ENCODE results near the gene PLEKHA8.

The PLEKHA8 gene

DNA sequence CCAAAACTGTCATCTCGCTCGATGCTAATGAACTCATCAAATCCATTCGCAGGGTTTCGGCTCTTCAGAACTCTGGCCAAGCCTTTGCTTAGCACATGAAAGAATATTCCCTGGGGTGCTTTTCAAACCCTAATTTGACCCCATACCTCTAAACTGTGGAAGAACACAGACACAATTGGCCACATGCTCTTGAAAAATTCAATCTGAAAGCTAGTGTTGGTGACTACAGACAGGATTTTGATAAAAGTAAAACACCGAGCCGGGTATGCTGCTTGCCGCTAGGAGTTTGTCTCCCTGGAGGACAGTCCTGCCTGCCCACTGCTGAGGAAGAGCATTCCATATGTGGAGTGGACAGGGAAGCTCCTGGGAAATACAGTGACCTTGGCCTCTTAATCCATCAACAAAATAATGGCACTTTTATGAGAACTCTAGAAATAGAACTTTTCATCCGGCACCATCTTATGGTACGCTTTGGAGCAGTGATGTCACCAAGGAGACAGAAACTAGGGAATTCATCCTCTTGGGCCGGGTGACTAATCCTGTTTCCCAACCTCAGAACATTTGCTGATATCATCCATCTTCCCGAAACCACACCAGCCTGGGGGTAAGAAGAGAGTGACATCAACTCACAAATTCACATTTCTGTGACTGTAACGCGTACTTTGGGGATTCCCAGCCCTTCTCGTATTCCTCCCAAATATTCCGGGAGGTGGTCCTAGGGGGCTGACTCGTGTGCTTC, 140.8 kb downstream of the PLEKHA8 start:
- no peak for DNase-seq (ENCODE audit: low read depth in 2 of 2)

DNA sequence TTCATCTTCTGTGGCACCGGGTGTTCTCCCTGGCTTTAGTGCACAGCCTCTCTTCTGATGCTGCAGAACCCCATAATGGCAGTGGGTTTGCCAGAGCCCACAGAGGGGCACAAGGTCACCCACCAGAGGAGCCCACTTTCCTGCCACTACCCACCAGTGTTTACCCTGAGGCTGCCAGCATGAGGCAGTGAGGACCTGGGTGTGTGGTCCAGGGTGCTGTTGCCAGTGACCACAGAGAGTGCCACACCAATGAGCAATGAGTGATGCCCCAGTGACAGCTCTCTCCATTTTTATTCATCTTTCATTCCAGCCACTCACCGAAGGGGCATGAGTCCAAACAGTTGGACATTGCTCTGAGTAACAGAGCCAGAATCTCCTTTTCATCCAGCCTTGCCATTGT, 141.4 kb downstream of the PLEKHA8 start:
- no peak for DNase-seq (ENCODE audit: low read depth in 2 of 2)

DNA sequence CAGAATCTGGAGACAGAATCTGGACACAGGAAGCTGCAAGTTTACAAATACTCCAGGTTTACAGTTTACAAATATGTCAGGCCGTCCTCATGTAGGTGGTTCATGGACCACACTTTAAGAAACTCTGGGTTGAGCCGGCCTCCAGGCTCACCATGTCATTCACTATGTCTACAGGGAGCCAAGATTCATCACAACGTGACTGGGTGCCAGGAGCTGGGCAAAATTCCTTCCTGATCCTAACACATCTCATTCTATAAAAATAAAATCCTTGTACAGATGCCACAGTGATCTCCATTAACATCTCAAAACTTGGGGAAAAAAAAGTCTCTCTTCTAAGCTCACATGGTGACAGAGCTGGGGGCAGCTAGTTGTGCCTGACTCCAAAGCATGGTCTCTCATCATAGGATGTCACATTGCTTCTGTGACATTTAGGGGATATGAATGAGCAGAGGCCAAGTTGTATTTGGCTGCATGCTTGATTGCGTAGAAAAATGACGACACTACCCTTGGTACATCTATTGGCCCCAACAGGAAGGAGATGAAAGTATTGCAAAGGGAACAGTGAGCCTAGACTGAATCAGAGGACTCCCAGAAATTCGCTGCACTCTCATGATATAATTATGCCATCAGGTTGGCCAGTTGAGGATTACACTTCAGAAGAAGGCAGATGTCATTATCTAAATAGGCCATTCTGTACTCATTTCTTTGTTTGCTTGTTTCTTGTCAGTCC, 142.4 kb downstream of the PLEKHA8 start:
- DNase-seq (ENCODE audit: low read depth in 2 of 2), result no peak

DNA sequence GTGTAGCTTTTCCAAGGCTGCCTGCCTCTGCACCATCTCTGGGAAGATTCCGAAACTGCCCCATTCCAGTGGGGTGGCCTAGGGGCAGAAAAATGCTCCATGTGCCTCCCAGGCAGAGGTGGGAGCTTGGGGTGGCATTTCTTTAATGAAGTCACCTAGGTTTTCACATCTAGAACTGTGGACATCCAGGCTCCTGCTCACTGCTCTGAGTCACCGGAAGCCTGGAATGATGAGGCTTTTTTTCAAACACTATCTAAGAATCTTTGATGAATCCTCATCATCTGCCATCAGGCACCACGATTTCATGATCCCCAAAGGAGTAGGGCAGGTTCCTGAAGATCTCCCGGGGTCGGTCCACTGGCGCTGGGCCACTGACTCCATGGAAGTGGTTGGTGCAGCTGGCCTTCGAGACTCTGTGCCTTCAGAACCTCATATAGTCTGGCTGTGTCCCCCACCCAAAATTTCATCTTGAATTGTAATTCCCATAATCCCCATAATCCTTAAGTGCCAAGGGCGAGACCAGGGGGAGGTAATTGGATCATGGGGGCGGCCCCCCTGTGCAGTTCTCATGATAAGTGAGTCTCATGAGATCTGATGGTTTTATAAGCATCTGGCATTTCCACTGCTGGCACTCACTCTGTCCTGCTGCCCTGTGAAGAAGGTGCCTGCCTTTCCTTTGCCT, 143.7 kb downstream of the PLEKHA8 start:
- DNase-seq (ENCODE audit: low read depth in 2 of 2), result no peak

DNA sequence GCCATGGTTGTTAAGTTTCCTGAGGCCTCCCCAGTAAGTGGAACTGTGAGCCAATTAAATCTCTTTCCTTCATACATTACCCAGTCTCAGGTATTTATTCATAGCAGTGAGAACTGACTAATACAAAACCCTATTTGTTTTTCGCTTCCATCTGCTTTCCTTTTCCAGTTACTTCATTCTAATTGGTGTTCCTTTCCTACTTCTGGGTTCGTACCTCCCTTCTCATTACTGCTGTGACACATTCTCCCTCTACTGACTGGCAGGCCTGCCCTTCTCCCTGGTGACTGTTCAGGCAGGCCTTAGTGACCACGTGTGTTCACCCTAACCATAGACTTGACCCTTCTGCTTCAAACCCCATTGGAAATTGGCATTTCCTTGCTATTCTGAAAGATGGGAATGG, 144.2 kb downstream of the PLEKHA8 start:
- DNase-seq (ENCODE audit: low read depth in 2 of 2), result no peak

DNA sequence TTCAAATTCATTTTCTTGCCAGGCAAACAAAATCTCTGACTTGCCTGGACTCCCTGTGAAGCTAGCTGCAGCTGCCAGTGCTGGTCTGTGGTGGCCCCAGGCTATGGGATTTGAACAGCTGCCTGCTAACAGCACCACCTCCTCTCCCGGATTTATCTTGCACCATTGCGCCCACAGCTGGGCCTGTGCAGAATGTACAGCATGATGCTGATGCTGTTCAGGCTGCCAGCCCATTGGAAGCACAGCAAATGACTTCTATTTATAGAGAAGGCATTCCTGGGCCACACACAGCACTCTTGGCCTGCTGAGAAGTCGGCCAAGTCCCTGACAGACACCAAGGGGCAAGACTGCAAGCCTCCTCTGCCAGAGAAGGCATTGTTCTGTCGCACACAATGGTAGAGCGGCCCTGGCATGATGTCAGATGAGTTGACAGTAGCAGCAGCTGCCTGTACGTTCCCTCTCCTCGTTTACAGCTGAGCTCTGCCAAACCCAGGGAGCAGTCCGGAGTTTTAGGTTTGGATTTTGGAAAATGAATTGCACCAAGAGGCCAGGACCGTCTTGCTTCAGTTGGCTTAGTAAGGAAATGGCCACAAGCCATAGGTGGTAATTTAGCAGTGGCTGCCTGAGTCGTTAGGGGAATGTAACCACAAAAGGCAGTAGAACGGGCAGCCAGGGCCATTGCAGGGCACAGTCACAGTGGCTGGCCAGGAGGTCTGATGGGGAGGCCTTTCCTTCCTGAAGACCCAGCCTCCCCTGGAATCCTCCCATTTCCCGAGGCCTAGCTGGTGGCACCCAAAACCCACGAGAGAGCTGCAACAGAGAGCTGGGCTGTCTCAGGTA, 145.1 kb downstream of the PLEKHA8 start:
- DNase-seq (ENCODE audit: low read depth in 2 of 2), result no peak

DNA sequence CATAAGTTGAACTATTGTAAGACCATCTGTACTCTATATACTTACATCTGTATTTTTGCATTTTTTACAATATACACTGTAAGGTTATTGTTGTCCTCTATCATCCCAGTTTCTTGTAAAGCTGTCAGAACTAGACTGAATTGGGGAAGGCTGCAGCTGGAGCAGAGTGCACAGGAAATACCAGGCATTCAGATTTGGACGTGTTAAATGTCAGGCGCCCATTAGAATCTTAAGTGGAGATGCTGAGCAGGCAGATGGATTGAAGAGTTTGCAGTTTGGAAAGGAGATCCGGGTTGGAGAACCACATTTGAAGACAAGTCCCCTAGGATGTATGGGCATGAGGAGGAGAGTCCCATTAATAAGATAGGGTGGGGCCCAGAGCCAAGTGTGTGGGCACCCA, 147.0 kb downstream of the PLEKHA8 start:
- DNase-seq (ENCODE audit: low read depth in 2 of 2), result no peak

DNA sequence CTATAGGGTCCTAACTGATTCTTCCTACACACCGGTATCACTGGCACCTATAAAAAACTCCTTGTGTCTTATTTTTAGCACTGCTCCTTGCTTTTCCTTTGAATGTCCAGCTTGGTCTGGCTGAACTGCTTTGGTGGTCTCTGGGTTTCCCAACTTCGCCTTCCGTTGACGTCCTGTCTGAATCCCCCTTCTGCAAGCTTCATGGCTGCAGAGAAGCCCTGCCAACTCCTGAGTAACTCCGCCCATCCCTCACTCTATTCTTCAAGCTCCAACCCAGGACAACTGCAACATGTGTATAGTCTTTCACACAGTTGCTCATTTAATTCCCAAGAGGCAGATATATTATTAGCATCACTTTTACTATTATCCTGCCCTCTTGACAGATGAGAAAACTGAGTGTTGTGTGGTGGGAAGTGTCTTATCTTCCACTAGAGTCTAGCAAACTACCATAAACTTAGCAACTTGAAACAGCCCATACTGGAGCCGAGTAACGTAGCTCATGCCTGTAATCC, 147.5 kb downstream of the PLEKHA8 start:
- no peak for DNase-seq (ENCODE audit: low read depth in 2 of 2)

DNA sequence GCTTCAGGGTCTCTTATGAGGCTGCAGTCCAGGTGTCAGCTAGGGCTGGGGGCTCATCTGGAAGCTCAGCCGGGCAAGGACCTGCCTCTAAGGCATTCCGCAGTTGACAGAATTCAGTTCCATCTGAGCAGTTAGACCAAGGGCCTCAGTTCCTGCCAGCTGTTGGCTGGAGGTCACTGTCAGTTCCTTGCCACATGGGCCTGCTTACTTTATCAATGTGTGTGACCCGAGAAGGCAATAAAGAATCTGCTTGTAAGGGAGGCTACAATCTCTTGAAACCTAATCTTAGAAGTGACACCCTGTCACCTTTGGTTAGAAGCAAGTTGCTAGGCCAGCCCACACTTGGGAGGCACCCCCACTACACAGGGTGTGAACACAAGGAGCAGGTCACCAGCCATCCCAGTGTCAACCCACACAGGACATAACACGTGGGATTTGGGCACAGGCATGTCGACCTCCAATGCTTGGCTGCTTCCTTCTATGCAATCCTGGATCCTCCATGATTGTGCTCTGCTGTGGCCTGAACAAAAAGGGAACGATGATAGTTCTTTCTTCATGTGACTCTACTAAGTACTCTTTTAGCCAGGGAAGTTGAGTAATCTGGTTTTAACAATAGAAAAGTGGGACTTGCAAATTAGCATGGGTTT, 148.4 kb downstream of the PLEKHA8 start:
- no peak for DNase-seq (ENCODE audit: low read depth in 2 of 2)

DNA sequence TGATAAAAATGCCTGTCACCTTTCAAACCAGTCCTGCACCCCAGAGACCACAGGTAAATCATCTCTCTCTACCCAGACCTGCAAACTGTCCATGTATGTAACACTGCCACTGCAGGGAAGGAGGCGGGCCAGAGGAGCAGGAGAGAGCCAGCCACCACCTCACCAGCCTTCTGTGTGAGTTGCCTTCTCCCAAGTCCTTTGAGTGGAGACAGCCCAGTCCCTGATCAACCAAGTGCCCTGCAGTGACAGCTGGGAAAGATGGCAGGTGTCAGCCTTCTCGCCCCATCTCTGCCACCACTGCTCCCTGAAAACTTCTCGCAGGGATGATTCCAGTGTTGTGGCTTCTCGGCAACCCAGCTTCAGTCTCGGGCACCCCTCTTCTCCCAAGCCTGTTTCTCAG, 149.0 kb downstream of the PLEKHA8 start:
- no peak for DNase-seq (ENCODE audit: low read depth in 2 of 2)

DNA sequence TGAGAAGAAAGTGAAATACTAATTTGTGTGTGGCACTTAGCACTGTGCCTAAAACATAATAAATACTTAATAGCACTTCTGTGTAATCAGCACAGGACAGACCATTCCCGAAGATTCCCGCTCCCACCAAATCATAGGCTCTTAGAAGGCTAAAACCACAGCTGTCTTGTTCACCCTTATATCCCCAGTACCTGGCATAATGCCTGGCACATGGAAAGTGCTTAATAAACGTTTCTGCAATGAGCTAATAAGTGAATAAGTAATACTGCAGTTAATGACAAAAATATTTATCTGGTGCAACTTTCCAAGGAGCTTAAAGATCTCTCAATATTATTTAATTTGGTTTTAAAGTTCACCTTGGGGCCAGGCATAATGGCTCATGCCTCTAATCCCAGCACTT, 149.8 kb downstream of the PLEKHA8 start:
- DNase-seq (ENCODE audit: low read depth in 2 of 2), result no peak

DNA sequence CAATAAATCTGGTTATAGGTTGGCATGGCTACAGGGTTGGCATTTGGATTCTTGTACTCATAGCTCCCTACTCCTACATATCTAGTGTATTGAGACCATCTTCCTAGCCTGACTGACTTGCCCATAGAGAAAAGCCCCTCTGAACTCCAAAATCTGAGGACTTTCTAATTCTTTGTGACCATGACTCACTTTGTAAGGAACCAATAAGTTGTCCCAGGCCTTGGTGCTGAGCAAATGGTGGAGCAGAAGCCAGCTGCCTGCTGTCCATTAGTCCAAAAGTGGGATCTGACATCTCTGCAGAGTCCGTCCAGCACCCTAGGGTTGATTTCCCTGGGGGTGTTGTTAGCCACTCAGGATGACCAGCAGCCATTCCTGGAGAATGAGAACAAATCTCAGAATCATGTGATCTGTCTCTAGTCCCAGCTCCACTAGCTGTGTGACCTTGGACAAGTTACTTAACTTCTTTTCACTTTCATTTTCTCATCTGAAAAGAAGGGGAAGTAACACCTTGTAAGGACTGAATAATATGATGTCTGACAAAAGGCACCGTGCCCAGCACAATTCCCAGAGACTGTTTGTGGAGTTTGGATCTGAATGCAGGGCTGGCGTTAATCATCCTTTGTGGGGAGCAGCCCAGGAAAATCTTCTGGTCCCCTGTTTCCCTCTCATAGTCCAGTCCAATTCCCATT, 150.7 kb downstream of the PLEKHA8 start:
- no peak for DNase-seq (ENCODE audit: low read depth in 2 of 2)

Measured in activated CD8-positive, alpha-beta memory T cell treated with anti-CD3 and anti-CD28 coated beads for 4 hours (primary cell).